CD4-positive, CD25-positive, alpha-beta regulatory T cell (primary cell): ENCODE data around the gene APOBEC2. TPM values are rescaled to one million over a fixed set of nuclear protein-coding genes. Genes with fewer than 3 reads are reported as not detected.

Source experiments
- polyA plus RNA-seq, 4 donors: library from polyadenylated mRNA; unstranded; fragments of 300-500 nt; fragmentation: Illumina TruSeq; gene quantifications; one replicate each; pipeline ENCODE4 v1.2.3, GENCODE V29; 2021
- total RNA-seq: library from RNA; stranded (reverse); gene quantifications from one replicate; pipeline ENCODE4 v1.2.3, GENCODE V29; 2022

APOBEC2 gene
- total and polyA plus RNA-seq, 5 donors from 2014 or later = 0.67 to 1.1 (median 0.88) TPM; not detected in 1

Other genes starting within 250 kb of the APOBEC2 start
- gene UNC5CL, start 14.0 kb upstream of the APOBEC2 start, total RNA-seq = 4.4 TPM
- gene UNC5CL, start 14.0 kb upstream of the APOBEC2 start, polyA plus RNA-seq = under 1 TPM; 0.11 to 0.68 (median 0.20) TPM
- not detected for gene TSPO2, start 10.7 kb upstream of the APOBEC2 start, total RNA-seq
- gene TSPO2, start 10.7 kb upstream of the APOBEC2 start, polyA plus RNA-seq = not detected
- 30.3 TPM for gene OARD1, start 19.2 kb downstream of the APOBEC2 start, total RNA-seq
- gene OARD1, start 19.2 kb downstream of the APOBEC2 start, polyA plus RNA-seq = 10 to 100 TPM; 38.8 to 58.2 (median 53.6) TPM
- 37.9 TPM for gene NFYA, start 19.8 kb downstream of the APOBEC2 start, total RNA-seq
- 10 to 100 TPM; 15.9 to 24.1 (median 19.7) TPM for gene NFYA, start 19.8 kb downstream of the APOBEC2 start, polyA plus RNA-seq
- gene TREML1, start 101.1 kb downstream of the APOBEC2 start, total RNA-seq = 4.8 TPM
- not detected for gene TREML1, start 101.1 kb downstream of the APOBEC2 start, polyA plus RNA-seq
- gene TREM2, start 109.9 kb downstream of the APOBEC2 start, total RNA-seq = not detected
- not detected for gene TREM2, start 109.9 kb downstream of the APOBEC2 start, polyA plus RNA-seq
- gene TREML2, start 147.9 kb downstream of the APOBEC2 start, total RNA-seq = 1.7 TPM
- 1 to 10 TPM in 3 of 4 donors, under 1 TPM in 1; 0.64 to 1.7 (median 1.4) TPM for gene TREML2, start 147.9 kb downstream of the APOBEC2 start, polyA plus RNA-seq
- not detected for gene TREML4, start 175.1 kb downstream of the APOBEC2 start, total RNA-seq
- not detected for gene TREML4, start 175.1 kb downstream of the APOBEC2 start, polyA plus RNA-seq
- not detected for gene TREM1, start 233.5 kb downstream of the APOBEC2 start, total RNA-seq
- gene TREM1, start 233.5 kb downstream of the APOBEC2 start, polyA plus RNA-seq = under 1 TPM in 1 of 4 donors, not detected in 3; 0.54 TPM